SK-N-SH (cell line): Measurements from ENCODE around the gene PRKCB. TPM values are rescaled to one million over a fixed set of nuclear protein-coding genes. Genes with fewer than 3 reads are reported as not detected.

Experiments used
- CTCF ChIA-PET: fragments of 300-600, 350-600 bp; formaldehyde crosslinking; extraction: SDS; loops from one replicate; lab custom pipeline; 2021; lab: Yijun Ruan, JAX
- POLR2A ChIA-PET: fragments of 350-600 bp; sonication (Branson Sonifier 250); formaldehyde crosslinking; extraction: SDS; loops from one replicate; lab custom pipeline; 2020; ENCODE audit warnings: antibody characterized with exemption, inconsistent platforms; lab: Yijun Ruan, JAX
- DNase-seq: peaks from one replicate; pipeline ENCODE4 v3.0.0; 2012
- H2AFZ ChIP-seq: fragments of 200-600 bp; sonication (generic); 2 replicates; pipeline ENCODE4 v1.8.1; 2016; ENCODE audit warnings: antibody characterized with exemption, mild to moderate bottlenecking, low read depth
- H3F3A ChIP-seq: fragments of 200-600 bp; sonication (generic); replicated peaks from 2 replicates; pipeline ENCODE3; 2016; ENCODE audit warnings: antibody characterized with exemption, mild to moderate bottlenecking; ENCODE audit not compliant: insufficient read depth
- H3K27ac ChIP-seq, 2 experiments: fragments of 200-500 bp in 1 of 2; fragments of 200-600 bp in 1 of 2; sonication (Bioruptor generic) in 1 of 2; sonication (generic), shearing (Covaris generic) in 1 of 2; 2 replicates each; pipeline versions ENCODE4 v1.5.1 to v1.6.1; 2014 to 2016; ENCODE audit warnings: low read depth in 2 of 2, inconsistent platforms in 1 of 2, low read length in 1 of 2, mild to moderate bottlenecking in 1 of 2, mixed read lengths in 1 of 2
- H3K27me3 ChIP-seq: fragments of 200-600 bp; sonication (generic), shearing (Covaris generic); 2 replicates; pipeline ENCODE4 v1.6.1; 2016; ENCODE audit warnings: mixed run types; ENCODE audit not compliant: insufficient read depth
- H3K36me3 ChIP-seq, 2 experiments: fragments of 200-500 bp in 1 of 2; fragments of 200-600 bp in 1 of 2; sonication (Bioruptor generic) in 1 of 2; sonication (generic) in 1 of 2; replicated peaks in 1 of 2; 2 replicates each; pipeline versions ENCODE3 to v1.5.1; 2014 to 2016; ENCODE audit warnings: low read length in 1 of 2, mild to moderate bottlenecking in 1 of 2; ENCODE audit not compliant: insufficient read depth in 2 of 2, control insufficient read depth in 1 of 2
- H3K4me1 ChIP-seq, 2 experiments: fragments of 200-500 bp in 1 of 2; fragments of 200-600 bp in 1 of 2; sonication (Bioruptor generic) in 1 of 2; sonication (generic), shearing (Covaris generic) in 1 of 2; 2 replicates each; pipeline versions ENCODE4 v1.5.1 to v1.6.1; 2014 to 2016; ENCODE audit warnings: low read depth in 1 of 2, low read length in 1 of 2, mixed run types in 1 of 2; ENCODE audit not compliant: insufficient read depth in 2 of 2, control insufficient read depth in 1 of 2
- H3K4me2 ChIP-seq: fragments of 200-600 bp; sonication (generic), shearing (Covaris generic); 2 replicates; pipeline ENCODE4 v1.6.1; 2017; ENCODE audit warnings: mixed run types
- H3K4me3 ChIP-seq, 2 experiments: fragments of 200-500 bp in 1 of 2; fragments of 200-600 bp in 1 of 2; sonication (Bioruptor generic) in 1 of 2; sonication (generic), shearing (Covaris generic) in 1 of 2; 2 replicates each; pipeline versions ENCODE4 v1.5.1 to v1.8.1; 2014 to 2016; ENCODE audit warnings: low read depth in 2 of 2, inconsistent platforms in 1 of 2, low read length in 1 of 2, mild to moderate bottlenecking in 1 of 2, mixed read lengths in 1 of 2, moderate library complexity in 1 of 2
- H3K79me2 ChIP-seq: fragments of 200-600 bp; sonication (generic); 2 replicates; pipeline ENCODE4 v1.8.1; 2017; ENCODE audit warnings: mild to moderate bottlenecking; ENCODE audit not compliant: insufficient read depth
- H3K9ac ChIP-seq: fragments of 200-600 bp; sonication (generic); 2 replicates; pipeline ENCODE4 v1.6.1; 2017; ENCODE audit warnings: mixed run types
- H3K9me2 ChIP-seq: fragments of 200-600 bp; sonication (generic); 2 replicates; pipeline ENCODE4 v1.6.1; 2017; ENCODE audit warnings: mixed run types
- H3K9me3 ChIP-seq: fragments of 200-600 bp; sonication (generic); 2 replicates; pipeline ENCODE4 v1.6.1; 2017; ENCODE audit warnings: mixed run types, mild to moderate bottlenecking, moderate library complexity
- H4K20me1 ChIP-seq: fragments of 200-600 bp; sonication (generic); 2 replicates; pipeline ENCODE4 v1.6.1; 2017; ENCODE audit warnings: mild to moderate bottlenecking, mixed run types; ENCODE audit not compliant: insufficient read depth
- EZH2phosphoT487 ChIP-seq: fragments of 200-600 bp; sonication (generic); IDR thresholded peaks from 2 replicates; pipeline ENCODE4 v1.6.1; 2017; ENCODE audit warnings: low read depth, mixed run types, mild to moderate bottlenecking, antibody characterized with exemption, moderate library complexity, borderline replicate concordance
- FOXM1 ChIP-seq: IDR thresholded peaks from 2 replicates; pipeline ENCODE4 v1.4.0; 2012; ENCODE audit warnings: low read depth, mild to moderate bottlenecking
- GABPA ChIP-seq: IDR thresholded peaks from 2 replicates; pipeline ENCODE4 v1.4.0; 2012; ENCODE audit warnings: low read depth, mild to moderate bottlenecking
- GATA2 ChIP-seq: sonication (generic); formaldehyde crosslinking; IDR thresholded peaks from 2 replicates; pipeline ENCODE4 v1.5.0; 2020; ENCODE audit warnings: mild to moderate bottlenecking, missing genetic modification reagents
- MAX ChIP-seq: IDR thresholded peaks from 2 replicates; pipeline ENCODE4 v1.4.0; 2012; ENCODE audit warnings: low read depth
- MXI1 ChIP-seq: IDR thresholded peaks from 2 replicates; pipeline ENCODE4 v1.6.1; 2012; ENCODE audit warnings: mild to moderate bottlenecking, low read depth, low read length, improper control_type of control experiment
- NFIC ChIP-seq: IDR thresholded peaks from 2 replicates; pipeline ENCODE4 v1.4.0; 2012; ENCODE audit warnings: borderline replicate concordance
- NRF1 ChIP-seq: IDR thresholded peaks from 2 replicates; pipeline ENCODE4 v1.6.1; 2012; ENCODE audit warnings: low read depth, mild to moderate bottlenecking, low read length
- REST ChIP-seq: IDR thresholded peaks from 2 replicates; pipeline ENCODE4 v1.6.1; 2012; ENCODE audit warnings: mild to moderate bottlenecking, low read depth, low read length, moderate library complexity
- SIN3A ChIP-seq: IDR thresholded peaks from 2 replicates; pipeline ENCODE4 v1.6.1; 2012; ENCODE audit warnings: low read depth, mild to moderate bottlenecking, low read length, moderate library complexity, borderline replicate concordance
- SMC3 ChIP-seq: IDR thresholded peaks from 2 replicates; pipeline ENCODE4 v1.6.1; 2012; ENCODE audit warnings: low read depth, low read length, improper control_type of control experiment
- TCF12 ChIP-seq: IDR thresholded peaks from 2 replicates; pipeline ENCODE4 v1.4.0; 2012
- TEAD4 ChIP-seq: IDR thresholded peaks from 2 replicates; pipeline ENCODE4 v1.4.0; 2012; ENCODE audit warnings: mild to moderate bottlenecking, borderline replicate concordance; ENCODE audit not compliant: insufficient read depth
- USF1 ChIP-seq: IDR thresholded peaks from 2 replicates; pipeline ENCODE4 v1.4.0; 2012; ENCODE audit warnings: low read depth, borderline replicate concordance
- USF2 ChIP-seq: fragments of 150-350 bp; IDR thresholded peaks from 2 replicates; pipeline ENCODE4 v1.6.1; 2017; ENCODE audit warnings: antibody characterized with exemption, low read length, low read depth, borderline replicate concordance
- YY1 ChIP-seq: IDR thresholded peaks from 2 replicates; pipeline ENCODE4 v1.4.0; 2012; ENCODE audit warnings: low read depth, mild to moderate bottlenecking
- WGBS: methylation state at CpG from one replicate; pipeline ENCODE4 v1.1.6; 2017; ENCODE audit warnings: low lambda C conversion rate; 5-methylcytosine and 5-hydroxymethylcytosine counted together
- polyA plus RNA-seq, 3 experiments: library from polyadenylated mRNA; depleted of rRNA; stranded (reverse); fragments of >200 nt; gene quantifications; 2 replicates each; pipeline ENCODE4 v1.2.3, GENCODE V29; 2012

The PRKCB gene
- polyA plus RNA-seq, 1 of the 3 experiments (the other 2 are of a cell fraction): 0.12 TPM

- H4K20me1 ChIP-seq: no peaks in the 10 kb centered on the region
Measured at GRCh38 chr16:23909792-23910418, 74.1 kb downstream of the PRKCB start.

More at GRCh38 chr16:23909792-23910418, 74.1 kb downstream of the PRKCB start:
- Histone ChIP-seq H3K27me3 (no peaks in the 10 kb centered on the region), H3K9me3 (no peaks in the 10 kb centered on the region), H3K4me3 (no peak overlapping the region), H2AFZ (no peak overlapping the region), H3K4me1 (no peaks in the 10 kb centered on the region; a peak in 1 of 4 replicates), H3F3A (no peaks in the 10 kb centered on the region), H3K79me2 (no peaks in the 10 kb centered on the region), H3K9me2 (no peaks in the 10 kb centered on the region), H3K27ac (no peak overlapping the region), H3K36me3 (no peaks in the 10 kb centered on the region), H3K9ac (no peak overlapping the region), H3K4me2 (no peak overlapping the region)
- ChIA-PET CTCF (interaction anchor here (1.0 kb wide), 1 partner anchor 107 kb away, joined by 3 read pairs; no protein-coding TSS in a partner anchor), POLR2A (no interaction called here)
- 29% methylated on average over 8 of the region's 8 CpGs for WGBS
- TF ChIP-seq TCF12: no peak
- TF ChIP-seq TEAD4: no peak
- TF ChIP-seq YY1: no peak
- no peak for TF ChIP-seq SIN3A
- TF ChIP-seq SMC3: no peak
- no peak for TF ChIP-seq EZH2phosphoT487
- no peak for TF ChIP-seq MXI1
- TF ChIP-seq MAX: no peak
- TF ChIP-seq GABPA: no peak
- TF ChIP-seq GATA2: no peak
- TF ChIP-seq NRF1: no peak
- TF ChIP-seq REST: no peak
- no peak for TF ChIP-seq FOXM1
- no peak for TF ChIP-seq NFIC
- TF ChIP-seq USF2: no peak
- no peak for TF ChIP-seq USF1
- no peak for DNase-seq
